Panc1 (cell line): ENCODE measurements around the gene IL1F10. TPM values are rescaled to one million over a fixed set of nuclear protein-coding genes. Genes with fewer than 3 reads are reported as not detected.

Experiments
- ATAC-seq: fragments of 200-7000 bp; cut with Tn5 transposase; 2 replicates; pipeline ENCODE4 v1.9.1; 2020; ENCODE audit warnings: mild to moderate bottlenecking, moderate library complexity
- BruUV-seq: library from RNA; stranded (reverse); fragments of 400-500 nt; replicated peaks from 2 replicates; lab custom pipeline; 2021; lab: Mats Ljungman, UMichigan
- CTCF ChIA-PET: fragments of 300-600 bp; sonication (Branson Sonifier 250); formaldehyde crosslinking; loops from one replicate; lab custom pipeline; 2022; ENCODE audit warnings: antibody characterized with exemption; lab: Charles Lee
- POLR2A ChIA-PET: fragments of 300-600 bp; sonication (Branson Sonifier 250); formaldehyde crosslinking; loops from one replicate; lab custom pipeline; 2022; ENCODE audit warnings: antibody characterized with exemption; lab: Charles Lee
- DNase-seq: peaks from one replicate; pipeline ENCODE4 v3.0.0-alpha.2; 2010; ENCODE audit warnings: low read depth, low spot score
- H3K27ac ChIP-seq: 2 replicates; pipeline ENCODE4 v1.5.1; 2011; ENCODE audit warnings: mild to moderate bottlenecking, low read length, inconsistent platforms
- H3K27me3 ChIP-seq: fragments of 200-500 bp; sonication (Bioruptor generic); 2 replicates; pipeline ENCODE4 v1.6.0; 2014; ENCODE audit warnings: low read length, inconsistent platforms; ENCODE audit not compliant: control insufficient read depth, insufficient read depth
- H3K36me3 ChIP-seq: fragments of 200-500 bp; sonication (Bioruptor generic); 2 replicates; pipeline ENCODE4 v1.5.1; 2014; ENCODE audit warnings: inconsistent platforms, mild to moderate bottlenecking, low read length, moderate library complexity; ENCODE audit not compliant: control insufficient read depth, insufficient read depth
- H3K4me1 ChIP-seq: 2 replicates; pipeline ENCODE4 v1.5.1; 2011; ENCODE audit warnings: inconsistent platforms, mild to moderate bottlenecking, low read length, moderate library complexity; ENCODE audit not compliant: control insufficient read depth, insufficient read depth
- H3K4me3 ChIP-seq, 2 experiments: 2 replicates each; pipeline ENCODE4 v1.5.1; 2011 to 2012; ENCODE audit warnings: low read depth in 2 of 2, low read length in 2 of 2, mild to moderate bottlenecking in 2 of 2, inconsistent platforms in 1 of 2, moderate library complexity in 1 of 2
- H3K9me3 ChIP-seq: fragments of 200-500 bp; sonication (Bioruptor generic); 2 replicates; pipeline ENCODE4 v1.5.1; 2014; ENCODE audit warnings: low read depth, mild to moderate bottlenecking, inconsistent platforms, low read length, moderate library complexity; ENCODE audit not compliant: control insufficient read depth, insufficient read depth
- POLR2AphosphoS5 ChIP-seq: IDR thresholded peaks from 2 replicates; pipeline ENCODE4 v1.6.1; 2012; ENCODE audit warnings: mild to moderate bottlenecking, low read depth, low read length, moderate library complexity
- SIN3A ChIP-seq: IDR thresholded peaks from 2 replicates; pipeline ENCODE4 v1.6.1; 2012; ENCODE audit warnings: low read depth, mild to moderate bottlenecking, low read length, moderate library complexity, borderline replicate concordance; ENCODE audit not compliant: insufficient read depth
- TCF7L2 ChIP-seq: IDR thresholded peaks from 2 replicates; pipeline ENCODE4 v1.6.1; 2011; ENCODE audit warnings: mild to moderate bottlenecking, low read depth, low read length, inconsistent platforms
- in situ Hi-C: cut with HindIII; loops from 2 replicates; pipeline ENCODE4 v1.10.0; 2016; ENCODE audit warnings: low sequenced_read_pairs, low pct_unique_long_range_greater_than_20kb
- intact Hi-C: fragments of 100-400 bp; cut with micrococcal nuclease; formaldehyde crosslinking; loops from one replicate; pipeline ENCODE4 v1.10.0; 2022; ENCODE audit not compliant: unreplicated experiment
- total RNA-seq: library from RNA; stranded (reverse); gene quantifications from one replicate; pipeline ENCODE4 v1.2.1, GENCODE V29; 2021; ENCODE audit not compliant: unreplicated experiment
- TF ChIP-seq, protein P1 (sequence below): fragments of 450-650 bp; IDR thresholded peaks from 2 replicates; pipeline ENCODE4 v1.5.1; 2017; ENCODE audit warnings: mild to moderate bottlenecking
- TF ChIP-seq, protein P2 (sequence below), 2 experiments: IDR thresholded peaks; 2 replicates each; pipeline ENCODE4 v1.6.1; 2011 to 2012; ENCODE audit warnings: low read depth in 2 of 2, control low read depth in 1 of 2, low read length in 1 of 2, mild to moderate bottlenecking in 1 of 2, moderate library complexity in 1 of 2; ENCODE audit not compliant: insufficient read depth in 1 of 2

IL1F10 gene
- total RNA-seq, 1 experiment from 2014 or later = not detected

DNA sequence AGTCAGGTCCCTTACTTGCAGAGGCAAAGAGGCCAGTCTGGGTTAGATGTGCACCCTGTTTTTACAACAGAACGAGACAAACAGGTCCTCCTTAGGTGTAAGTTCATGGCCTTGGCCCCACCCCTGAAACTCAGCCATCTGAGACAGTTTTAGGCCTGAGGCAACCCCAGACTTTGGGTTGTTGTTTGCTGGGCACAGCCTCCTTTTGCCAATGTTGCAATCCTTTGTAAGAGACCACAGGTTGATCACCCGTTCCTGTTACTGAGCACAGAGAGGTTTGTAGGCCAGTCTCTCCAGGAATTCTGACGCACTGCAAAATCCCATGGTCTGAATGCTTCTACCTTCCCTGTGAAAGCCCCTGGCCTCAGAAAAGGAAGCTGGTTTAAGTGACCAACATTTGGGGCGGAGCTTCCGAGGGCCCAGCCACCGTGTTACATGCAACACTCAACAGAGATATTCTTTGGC lies 44.1 kb downstream of the IL1F10 start:
- ATAC-seq = no peak
- CTCF ChIA-PET = no interaction called here

DNA sequence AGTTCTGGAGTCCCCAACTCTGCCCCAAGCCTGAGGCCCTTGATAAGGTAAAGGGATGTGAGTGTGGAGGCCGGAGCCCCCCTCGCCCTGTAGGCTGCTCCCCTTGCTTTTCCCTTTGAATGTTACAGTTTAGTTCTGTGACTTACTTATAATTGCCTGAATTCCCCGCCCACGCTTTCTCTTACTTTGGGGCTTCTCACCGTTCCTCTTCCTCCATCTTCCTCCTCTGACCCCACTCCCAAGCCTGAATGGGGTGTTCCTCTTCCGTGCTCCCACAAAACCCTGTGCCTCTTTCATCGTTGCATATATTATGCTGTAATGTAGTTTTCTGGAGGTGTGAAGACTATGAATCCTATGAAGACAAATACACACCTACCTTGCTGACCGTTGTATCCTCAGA lies 44.7 kb downstream of the IL1F10 start:
- H3K27ac ChIP-seq = no peak overlapping the region
- no TSS peak for BruUV-seq
- TF ChIP-seq SIN3A (no peak), POLR2AphosphoS5 (no peak), TCF7L2 (no peak)
- TF ChIP-seq, protein P1, sequence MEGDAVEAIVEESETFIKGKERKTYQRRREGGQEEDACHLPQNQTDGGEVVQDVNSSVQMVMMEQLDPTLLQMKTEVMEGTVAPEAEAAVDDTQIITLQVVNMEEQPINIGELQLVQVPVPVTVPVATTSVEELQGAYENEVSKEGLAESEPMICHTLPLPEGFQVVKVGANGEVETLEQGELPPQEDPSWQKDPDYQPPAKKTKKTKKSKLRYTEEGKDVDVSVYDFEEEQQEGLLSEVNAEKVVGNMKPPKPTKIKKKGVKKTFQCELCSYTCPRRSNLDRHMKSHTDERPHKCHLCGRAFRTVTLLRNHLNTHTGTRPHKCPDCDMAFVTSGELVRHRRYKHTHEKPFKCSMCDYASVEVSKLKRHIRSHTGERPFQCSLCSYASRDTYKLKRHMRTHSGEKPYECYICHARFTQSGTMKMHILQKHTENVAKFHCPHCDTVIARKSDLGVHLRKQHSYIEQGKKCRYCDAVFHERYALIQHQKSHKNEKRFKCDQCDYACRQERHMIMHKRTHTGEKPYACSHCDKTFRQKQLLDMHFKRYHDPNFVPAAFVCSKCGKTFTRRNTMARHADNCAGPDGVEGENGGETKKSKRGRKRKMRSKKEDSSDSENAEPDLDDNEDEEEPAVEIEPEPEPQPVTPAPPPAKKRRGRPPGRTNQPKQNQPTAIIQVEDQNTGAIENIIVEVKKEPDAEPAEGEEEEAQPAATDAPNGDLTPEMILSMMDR = no peak
- TF ChIP-seq, protein P2, sequence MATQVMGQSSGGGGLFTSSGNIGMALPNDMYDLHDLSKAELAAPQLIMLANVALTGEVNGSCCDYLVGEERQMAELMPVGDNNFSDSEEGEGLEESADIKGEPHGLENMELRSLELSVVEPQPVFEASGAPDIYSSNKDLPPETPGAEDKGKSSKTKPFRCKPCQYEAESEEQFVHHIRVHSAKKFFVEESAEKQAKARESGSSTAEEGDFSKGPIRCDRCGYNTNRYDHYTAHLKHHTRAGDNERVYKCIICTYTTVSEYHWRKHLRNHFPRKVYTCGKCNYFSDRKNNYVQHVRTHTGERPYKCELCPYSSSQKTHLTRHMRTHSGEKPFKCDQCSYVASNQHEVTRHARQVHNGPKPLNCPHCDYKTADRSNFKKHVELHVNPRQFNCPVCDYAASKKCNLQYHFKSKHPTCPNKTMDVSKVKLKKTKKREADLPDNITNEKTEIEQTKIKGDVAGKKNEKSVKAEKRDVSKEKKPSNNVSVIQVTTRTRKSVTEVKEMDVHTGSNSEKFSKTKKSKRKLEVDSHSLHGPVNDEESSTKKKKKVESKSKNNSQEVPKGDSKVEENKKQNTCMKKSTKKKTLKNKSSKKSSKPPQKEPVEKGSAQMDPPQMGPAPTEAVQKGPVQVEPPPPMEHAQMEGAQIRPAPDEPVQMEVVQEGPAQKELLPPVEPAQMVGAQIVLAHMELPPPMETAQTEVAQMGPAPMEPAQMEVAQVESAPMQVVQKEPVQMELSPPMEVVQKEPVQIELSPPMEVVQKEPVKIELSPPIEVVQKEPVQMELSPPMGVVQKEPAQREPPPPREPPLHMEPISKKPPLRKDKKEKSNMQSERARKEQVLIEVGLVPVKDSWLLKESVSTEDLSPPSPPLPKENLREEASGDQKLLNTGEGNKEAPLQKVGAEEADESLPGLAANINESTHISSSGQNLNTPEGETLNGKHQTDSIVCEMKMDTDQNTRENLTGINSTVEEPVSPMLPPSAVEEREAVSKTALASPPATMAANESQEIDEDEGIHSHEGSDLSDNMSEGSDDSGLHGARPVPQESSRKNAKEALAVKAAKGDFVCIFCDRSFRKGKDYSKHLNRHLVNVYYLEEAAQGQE (IDR thresholded peaks at IDR 0.05; ENCODE audit: insufficient read depth in 1 of 2, low read depth in 2 of 2, low read length in 1 of 2) = no peak
- DNase-seq (no peak), ATAC-seq (no peak)
- H3K9me3 ChIP-seq = no peaks in the 10 kb centered on the region
- H3K27me3 ChIP-seq = no peaks in the 10 kb centered on the region
- no peak overlapping the region for H3K4me3 ChIP-seq
- ChIA-PET CTCF (no interaction called here), POLR2A (no interaction called here)
- H3K36me3 ChIP-seq = no peaks in the 10 kb centered on the region
- intact Hi-C loops = no loop called here
- H3K4me1 ChIP-seq = no peaks in the 10 kb centered on the region
- in situ Hi-C loops = no loop called here

More for the DNA sequence above, 44.1 kb downstream of the IL1F10 start:
- H3K36me3 ChIP-seq = no peaks in the 10 kb centered on the region
- POLR2A ChIA-PET = no interaction called here
- no peaks in the 10 kb centered on the region for H3K4me1 ChIP-seq
- H3K4me3 ChIP-seq = no peak overlapping the region
- no peaks in the 10 kb centered on the region for H3K9me3 ChIP-seq
- H3K27me3 ChIP-seq = peaks cover 3% of the 10 kb centered on the region; the same call in 1 of the 2 replicates
- TF ChIP-seq, protein P1 = no peak
- TF ChIP-seq, protein P2 (IDR thresholded peaks at IDR 0.05; ENCODE audit: insufficient read depth in 1 of 2, low read depth in 2 of 2, low read length in 1 of 2) = no peak
- TF ChIP-seq TCF7L2 (no peak), POLR2AphosphoS5 (no peak), SIN3A (no peak)
- no TSS peak for BruUV-seq
- in situ Hi-C loops (no loop called here), intact Hi-C loops (no loop called here)
- H3K27ac ChIP-seq = no peak overlapping the region
- no peak for DNase-seq
